GM18519 (cell line): Measurements from ENCODE around the gene SMIM12.
"Not testable (repeated sequence)": the region's sequence is repeated elsewhere in the genome, so short reads cannot be mapped to it uniquely, and the experiment has no call there.

ENCODE experiments used
- ATAC-seq: cut with Tn5 transposase; IDR thresholded peaks from one replicate; pipeline ENCODE4 v1.9.1; 2021; ENCODE audit warnings: mild to moderate bottlenecking, moderate library complexity; ENCODE audit not compliant: unreplicated experiment, low FRiP score

The SMIM12 gene

GRCh38 chr1:34845131-34845901 is 14.2 kb downstream of the SMIM12 start:
- no peak for ATAC-seq

GRCh38 chr1:34844252-34844634 is 15.3 kb downstream of the SMIM12 start:
- no peak for ATAC-seq

GRCh38 chr1:34843392-34844251 is 15.9 kb downstream of the SMIM12 start:
- no peak for ATAC-seq

GRCh38 chr1:34842952-34843371 is 16.6 kb downstream of the SMIM12 start:
- no peak for ATAC-seq

- no peak for ATAC-seq
Measured at GRCh38 chr1:34842073-34842472, 17.5 kb downstream of the SMIM12 start.

GRCh38 chr1:34840426-34840825 is 19.1 kb downstream of the SMIM12 start:
- no peak for ATAC-seq

GRCh38 chr1:34839526-34840305 is 19.8 kb downstream of the SMIM12 start:
- ATAC-seq = no peak

GRCh38 chr1:34833711-34834110 is 25.8 kb downstream of the SMIM12 start:
- ATAC-seq = no peak

- no peak for ATAC-seq
Measured at GRCh38 chr1:34831721-34832246, 27.8 kb downstream of the SMIM12 start.

- no peak for ATAC-seq
Measured at GRCh38 chr1:34829250-34829649, 30.3 kb downstream of the SMIM12 start.

- ATAC-seq = no peak
Measured at GRCh38 chr1:34828611-34829010, 30.9 kb downstream of the SMIM12 start.

GRCh38 chr1:34827341-34827941 is 32.1 kb downstream of the SMIM12 start:
- ATAC-seq = no peak

- ATAC-seq = no peak
Measured at GRCh38 chr1:34825455-34826091, 34.0 kb downstream of the SMIM12 start.

GRCh38 chr1:34824817-34825454 is 34.6 kb downstream of the SMIM12 start:
- no peak for ATAC-seq

GRCh38 chr1:34822202-34822601 is 37.3 kb downstream of the SMIM12 start:
- ATAC-seq = no peak

GRCh38 chr1:34818862-34819261 is 40.7 kb downstream of the SMIM12 start:
- not testable (repeated sequence) for ATAC-seq

- ATAC-seq = no peak
Measured at GRCh38 chr1:34816778-34817177, 42.8 kb downstream of the SMIM12 start.

- ATAC-seq = no peak
Measured at GRCh38 chr1:34816332-34816731, 43.2 kb downstream of the SMIM12 start.

GRCh38 chr1:34810781-34811180 is 48.8 kb downstream of the SMIM12 start:
- ATAC-seq = not testable (repeated sequence)
